Gastrocnemius medialis (tissue), 4 donors: ENCODE results near the gene THOC7.

Experiments
- POLR2A ChIP-seq, 2 donors: fragments of 450-650 bp; IDR thresholded peaks; one replicate each; pipeline ENCODE4 v1.6.1; 2017; ENCODE audit warnings: antibody characterized with exemption in 2 of 2, mild to moderate bottlenecking in 2 of 2, moderate library complexity in 2 of 2
- TF ChIP-seq, protein P1 (sequence below), 5 experiments: fragments of 450-650 bp in 3 of 5; fragments of 200-600 bp in 2 of 5; sonication (generic) in 2 of 5; IDR thresholded peaks in 4 of 5; conservative IDR thresholded peaks in 1 of 5; 1 replicate in 4 of 5; 2 replicates in 1 of 5; pipeline ENCODE4 v1.5.1; 2016 to 2019; ENCODE audit warnings: antibody characterized with exemption in 5 of 5, mild to moderate bottlenecking in 3 of 5, moderate library complexity in 3 of 5

DNA sequence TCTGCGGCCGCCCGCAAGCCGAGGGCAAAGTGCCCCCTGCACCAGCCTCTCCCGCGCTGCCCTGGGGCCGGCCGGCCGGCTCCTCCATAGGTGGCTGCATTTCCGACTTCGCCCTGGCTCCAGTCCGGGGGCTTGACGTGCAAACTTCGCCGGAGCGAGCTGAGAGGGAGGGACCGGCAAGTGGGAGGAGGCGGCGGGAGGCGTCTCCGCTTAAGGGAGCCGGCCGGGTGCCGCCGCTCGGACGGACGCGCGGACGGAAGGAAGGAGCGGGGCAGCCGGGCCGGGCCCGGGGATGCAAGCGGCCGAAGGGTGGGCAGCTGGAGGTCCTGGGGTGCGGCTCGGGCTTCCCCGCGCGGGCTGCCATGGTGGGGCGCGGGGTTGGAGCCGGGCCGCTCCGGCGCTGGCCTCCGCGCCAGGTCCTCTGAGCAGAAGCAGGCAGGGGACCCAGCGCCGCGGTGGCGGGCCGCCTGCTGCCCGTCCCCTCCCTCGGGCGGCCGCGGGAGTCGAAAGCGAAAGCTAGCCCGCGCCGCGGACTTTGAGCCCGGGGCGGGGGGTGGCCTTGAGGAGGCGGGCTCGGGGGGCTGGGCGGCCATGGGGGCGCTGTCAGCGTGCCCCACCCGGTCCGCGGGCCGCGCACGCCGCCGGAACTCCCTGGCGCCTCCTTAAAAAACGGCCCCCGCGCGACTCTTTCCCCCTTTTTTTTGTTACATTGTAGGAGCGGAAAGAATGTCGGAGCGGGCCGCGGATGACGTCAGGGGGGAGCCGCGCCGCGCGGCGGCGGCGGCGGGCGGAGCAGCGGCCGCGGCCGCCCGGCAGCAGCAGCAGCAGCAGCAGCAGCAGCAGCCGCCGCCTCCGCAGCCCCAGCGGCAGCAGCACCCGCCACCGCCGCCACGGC, 48.5 kb upstream of the THOC7 start, which contains the start of gene SCAANT1:
- TF ChIP-seq, protein P1, sequence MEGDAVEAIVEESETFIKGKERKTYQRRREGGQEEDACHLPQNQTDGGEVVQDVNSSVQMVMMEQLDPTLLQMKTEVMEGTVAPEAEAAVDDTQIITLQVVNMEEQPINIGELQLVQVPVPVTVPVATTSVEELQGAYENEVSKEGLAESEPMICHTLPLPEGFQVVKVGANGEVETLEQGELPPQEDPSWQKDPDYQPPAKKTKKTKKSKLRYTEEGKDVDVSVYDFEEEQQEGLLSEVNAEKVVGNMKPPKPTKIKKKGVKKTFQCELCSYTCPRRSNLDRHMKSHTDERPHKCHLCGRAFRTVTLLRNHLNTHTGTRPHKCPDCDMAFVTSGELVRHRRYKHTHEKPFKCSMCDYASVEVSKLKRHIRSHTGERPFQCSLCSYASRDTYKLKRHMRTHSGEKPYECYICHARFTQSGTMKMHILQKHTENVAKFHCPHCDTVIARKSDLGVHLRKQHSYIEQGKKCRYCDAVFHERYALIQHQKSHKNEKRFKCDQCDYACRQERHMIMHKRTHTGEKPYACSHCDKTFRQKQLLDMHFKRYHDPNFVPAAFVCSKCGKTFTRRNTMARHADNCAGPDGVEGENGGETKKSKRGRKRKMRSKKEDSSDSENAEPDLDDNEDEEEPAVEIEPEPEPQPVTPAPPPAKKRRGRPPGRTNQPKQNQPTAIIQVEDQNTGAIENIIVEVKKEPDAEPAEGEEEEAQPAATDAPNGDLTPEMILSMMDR (IDR thresholded peaks at IDR 0.05 in 4 of 5, conservative IDR thresholded peaks at IDR 0.05 in 1 of 5) = peak in 3 of 5 experiments; percentile 17 to 34 (median 19)
- TF ChIP-seq POLR2A (IDR thresholded peaks at IDR 0.05) = peak; percentile 54 to 73
